Suprapubic skin (tissue), 4 donors: ENCODE data around the gene CMSS1.

Experiments used
- EP300 ChIP-seq: sonication (generic); formaldehyde crosslinking; IDR thresholded peaks from one replicate; pipeline ENCODE4 v1.6.1; 2017; ENCODE audit warnings: antibody characterized with exemption
- POLR2A ChIP-seq, 2 donors: fragments of 450-650 bp; IDR thresholded peaks; one replicate each; pipeline ENCODE4 v1.6.1; 2017; ENCODE audit warnings: antibody characterized with exemption in 2 of 2, mild to moderate bottlenecking in 2 of 2, moderate library complexity in 2 of 2
- POLR2AphosphoS5 ChIP-seq, 3 donors: sonication (generic); formaldehyde crosslinking; IDR thresholded peaks; one replicate each; pipeline ENCODE4 v1.6.1; 2017; ENCODE audit warnings: antibody characterized with exemption in 3 of 3
- TF ChIP-seq, protein P1 (sequence below), 2 donors: fragments of 200-600 bp in 1 of 2; fragments of 450-650 bp in 1 of 2; sonication (generic) in 1 of 2; IDR thresholded peaks; one replicate each; pipeline ENCODE4 v1.5.1; 2016 to 2019; ENCODE audit warnings: antibody characterized with exemption in 2 of 2, mild to moderate bottlenecking in 1 of 2, moderate library complexity in 1 of 2

DNA sequence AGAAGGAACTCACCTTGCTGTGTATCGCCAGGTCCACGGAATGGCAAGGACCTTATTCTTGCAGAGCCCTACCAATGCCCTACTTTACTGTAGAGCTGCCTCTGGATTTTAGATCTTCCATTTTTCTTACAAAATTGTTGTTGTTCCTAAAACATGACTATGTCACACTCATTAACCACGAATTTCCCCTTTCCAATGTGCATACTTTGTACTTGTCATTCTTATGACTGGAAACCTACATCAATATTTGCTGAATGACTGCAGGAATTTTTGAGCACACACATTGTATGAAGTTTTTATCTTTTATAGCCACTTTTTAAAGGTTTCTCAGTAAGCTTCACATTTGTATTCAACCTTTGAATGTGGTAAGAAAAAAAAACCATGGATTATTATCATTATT, 35.9 kb upstream of the CMSS1 start:
- no peak for TF ChIP-seq POLR2A (IDR thresholded peaks at IDR 0.05)
- TF ChIP-seq, protein P1, sequence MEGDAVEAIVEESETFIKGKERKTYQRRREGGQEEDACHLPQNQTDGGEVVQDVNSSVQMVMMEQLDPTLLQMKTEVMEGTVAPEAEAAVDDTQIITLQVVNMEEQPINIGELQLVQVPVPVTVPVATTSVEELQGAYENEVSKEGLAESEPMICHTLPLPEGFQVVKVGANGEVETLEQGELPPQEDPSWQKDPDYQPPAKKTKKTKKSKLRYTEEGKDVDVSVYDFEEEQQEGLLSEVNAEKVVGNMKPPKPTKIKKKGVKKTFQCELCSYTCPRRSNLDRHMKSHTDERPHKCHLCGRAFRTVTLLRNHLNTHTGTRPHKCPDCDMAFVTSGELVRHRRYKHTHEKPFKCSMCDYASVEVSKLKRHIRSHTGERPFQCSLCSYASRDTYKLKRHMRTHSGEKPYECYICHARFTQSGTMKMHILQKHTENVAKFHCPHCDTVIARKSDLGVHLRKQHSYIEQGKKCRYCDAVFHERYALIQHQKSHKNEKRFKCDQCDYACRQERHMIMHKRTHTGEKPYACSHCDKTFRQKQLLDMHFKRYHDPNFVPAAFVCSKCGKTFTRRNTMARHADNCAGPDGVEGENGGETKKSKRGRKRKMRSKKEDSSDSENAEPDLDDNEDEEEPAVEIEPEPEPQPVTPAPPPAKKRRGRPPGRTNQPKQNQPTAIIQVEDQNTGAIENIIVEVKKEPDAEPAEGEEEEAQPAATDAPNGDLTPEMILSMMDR (IDR thresholded peaks at IDR 0.05), result no peak
- TF ChIP-seq EP300, result no peak
- no peak for TF ChIP-seq POLR2AphosphoS5 (IDR thresholded peaks at IDR 0.05)
